Ovary (tissue), 9 donors: ENCODE measurements around the gene CTU1. TPM values are rescaled to one million over a fixed set of nuclear protein-coding genes. Genes with fewer than 3 reads are reported as not detected.

ENCODE experiments used
- DNase-seq, 5 donors: peaks; one replicate each; pipeline ENCODE4 v3.0.0-alpha.2; 2019 to 2020
- H3K27ac ChIP-seq, 2 donors: fragments of 200-600 bp; one replicate each; pipeline versions ENCODE4 v1.5.1 to v1.8.0; 2019 to 2022
- H3K27me3 ChIP-seq: fragments of 200-600 bp; one replicate; pipeline ENCODE4 v1.8.0; 2022
- H3K36me3 ChIP-seq: fragments of 200-600 bp; sonication (generic); one replicate; pipeline ENCODE4 v1.5.1; 2019
- H3K4me1 ChIP-seq: one replicate; pipeline ENCODE4 v1.8.1; 2013; ENCODE audit warnings: mild to moderate bottlenecking, moderate library complexity; ENCODE audit not compliant: insufficient read depth
- H3K4me3 ChIP-seq: fragments of 200-600 bp; sonication (generic); one replicate; pipeline ENCODE4 v1.5.1; 2017
- H3K9me3 ChIP-seq, 2 donors: fragments of 200-600 bp in 1 of 2; sonication (generic) in 1 of 2; one replicate each; pipeline versions ENCODE4 v1.5.1 to v1.8.1; 2013 to 2019; ENCODE audit warnings: mild to moderate bottlenecking in 1 of 2, moderate library complexity in 1 of 2
- CTCF ChIP-seq, 3 donors: fragments of 450-650 bp in 2 of 3; fragments of 200-600 bp in 1 of 3; IDR thresholded peaks; one replicate each; pipeline versions ENCODE4 v1.5.1 to v1.8.0; 2016 to 2022; ENCODE audit warnings: antibody characterized with exemption in 3 of 3, mild to moderate bottlenecking in 1 of 3
- EP300 ChIP-seq: sonication (generic); formaldehyde crosslinking; IDR thresholded peaks from one replicate; pipeline ENCODE4 v1.6.1; 2017; ENCODE audit warnings: antibody characterized with exemption
- POLR2A ChIP-seq: fragments of 450-650 bp; IDR thresholded peaks from one replicate; pipeline ENCODE4 v1.6.1; 2017; ENCODE audit warnings: antibody characterized with exemption, mild to moderate bottlenecking, moderate library complexity
- WGBS, 3 donors: extraction: QIAGEN DNeasy Blood & Tissue Kit in 1 of 3; methylation state at CpG; one replicate each; pipeline versions ENCODE4 v1.1.5 to v1.1.7; 2013 to 2017; 5-methylcytosine and 5-hydroxymethylcytosine counted together
- intact Hi-C, 4 donors: fragments of 100-400 bp; cut with DNase I; formaldehyde crosslinking; loops; one replicate each; pipeline versions ENCODE4 v1.11.0 to v1.15.1; 2022 to 2023
- polyA plus RNA-seq, 2 donors: library from polyadenylated mRNA; stranded (reverse); fragments of 200-250 nt in 1 of 2; fragments of 350-450 nt in 1 of 2; fragmentation: Illumina TruSeq in 1 of 2; extraction: RNeasy Lipid Tissue Mini Kit (QIAGEN cat#74804) in 1 of 2; gene quantifications; one replicate each; pipeline ENCODE4 v1.2.3, GENCODE V29; 2013 to 2014
- total RNA-seq, 7 donors: library from RNA; depleted of rRNA in 2 of 7; stranded (reverse); fragments of >200 nt in 2 of 7; fragmentation: NEBNext Ultra II Directional in 3 of 7; extraction: Animal tissue kit (Norgen Biotek cat#: 25700) in 3 of 7; gene quantifications; one replicate each; pipeline versions ENCODE4 v1.1.0 to v1.2.4, GENCODE V29; 2016 to 2023
- donor health status: DM: no; HTN: no; CAD: no; lungs with moderate emphysema.
- donor health status: DM: no; HTN: no; CAD: no.
- donor health status: Bipolar disorder and iron deficiency.
- donor health status: DM: yes; HTN: yes; CAD: no.
- donor health status: DM: no; HTN: no; CAD: no.
- donor health status: DM: yes; HTN: yes; CAD: no.

Gene CTU1
- total and polyA plus RNA-seq, 9 donors = 1.1 to 17.2 (median 12.3) TPM

GRCh38 chr19:51108805-51109146, 567 bp upstream of the CTU1 start:
- no peak for DNase-seq
- Histone ChIP-seq H3K9me3 (no peaks in the 10 kb centered on the region), H3K27ac (peak overlapping the region; percentile 8 to 32), H3K36me3 (no peaks in the 10 kb centered on the region), H3K4me1 (peaks cover 4% of the 10 kb centered on the region), H3K27me3 (no peaks in the 10 kb centered on the region), H3K4me3 (peak overlapping the region; percentile 89)
- intact Hi-C loops = loop anchor here in 1 of 4 donors (10.0 kb wide), 1 partner anchor 56 kb away; no protein-coding TSS in a partner anchor
- TF ChIP-seq EP300 = no peak
- no peak for TF ChIP-seq CTCF (IDR thresholded peaks at IDR 0.05)
- WGBS, 3 donors = 0 to 2% (median 1%) methylated on average over 15 of the region's 15 CpGs

GRCh38 chr19:51107406-51108065, 673 bp downstream of the CTU1 start:
- Histone ChIP-seq H3K4me1 (peaks cover 6% of the 10 kb centered on the region), H3K4me3 (peak overlapping the region; percentile 89), H3K27me3 (no peaks in the 10 kb centered on the region), H3K36me3 (no peaks in the 10 kb centered on the region), H3K27ac (no peak overlapping the region), H3K9me3 (no peaks in the 10 kb centered on the region)
- intact Hi-C loops = loop anchor here in 1 of 4 donors (10.0 kb wide), 1 partner anchor 57 kb away; no protein-coding TSS in a partner anchor
- DNase-seq = no peak
- TF ChIP-seq POLR2A (no peak), EP300 (no peak), CTCF (IDR thresholded peaks at IDR 0.05) (no peak)
- WGBS, 3 donors = 5 to 11% (median 5%) methylated on average over 18 of the region's 18 CpGs

GRCh38 chr19:51103926-51104341, 4.3 kb downstream of the CTU1 start:
- H3K9me3 ChIP-seq = no peaks in the 10 kb centered on the region
- H3K36me3 ChIP-seq = no peaks in the 10 kb centered on the region
- H3K27me3 ChIP-seq = no peaks in the 10 kb centered on the region
- no peak for TF ChIP-seq EP300
- no peak for TF ChIP-seq POLR2A
- TF ChIP-seq CTCF (IDR thresholded peaks at IDR 0.05) = no peak
- H3K27ac ChIP-seq = no peak overlapping the region
- H3K4me3 ChIP-seq = no peak overlapping the region
- peak in 1 of 5 donors; percentile 44 for DNase-seq
- intact Hi-C loops = loop anchor here in 1 of 4 donors (10.0 kb wide), 1 partner anchor 61 kb away; no protein-coding TSS in a partner anchor
- 76 to 85% (median 82%) methylated on average over 48 to 49 of the region's 49 CpGs for WGBS, 3 donors
- peaks cover 16% of the 10 kb centered on the region for H3K4me1 ChIP-seq

- no peak overlapping the region for H3K4me3 ChIP-seq
These were observed 5.2 kb downstream of the CTU1 start for GRCh38 chr19:51102991-51103390.

More at GRCh38 chr19:51102991-51103390, 5.2 kb downstream of the CTU1 start:
- TF ChIP-seq EP300 (no peak), CTCF (IDR thresholded peaks at IDR 0.05) (no peak), POLR2A (no peak)
- Histone ChIP-seq H3K27ac (no peak overlapping the region), H3K36me3 (no peaks in the 10 kb centered on the region), H3K9me3 (no peaks in the 10 kb centered on the region), H3K4me1 (peaks cover 15% of the 10 kb centered on the region), H3K27me3 (no peaks in the 10 kb centered on the region)
- no peak for DNase-seq
- intact Hi-C loops = loop anchor here in 1 of 4 donors (10.0 kb wide), 1 partner anchor 62 kb away; no protein-coding TSS in a partner anchor
- WGBS, 3 donors = 77 to 84% (median 84%) methylated on average over 7 of the region's 7 CpGs
